Lower lobe of right lung (tissue), 2 donors: ENCODE results near the gene ENO2. TPM values are rescaled to one million over a fixed set of nuclear protein-coding genes. Genes with fewer than 3 reads are reported as not detected.
"Not testable (repeated sequence)": the region's sequence is repeated elsewhere in the genome, so short reads cannot be mapped to it uniquely, and the experiment has no call there.

ENCODE experiments used
- ATAC-seq, 2 donors: fragments of 200-7000 bp; cut with Tn5 transposase; one replicate each; pipeline ENCODE4 v1.9.1; 2020 to 2022; ENCODE audit warnings: mild to moderate bottlenecking in 2 of 2, moderate library complexity in 2 of 2
- DNase-seq: peaks from one replicate; pipeline ENCODE4 v3.0.0-alpha.2; 2020
- H3K27ac ChIP-seq: fragments of 200-600 bp; one replicate; pipeline ENCODE4 v1.8.0; 2022
- H3K27me3 ChIP-seq: fragments of 200-600 bp; one replicate; pipeline ENCODE4 v1.8.0; 2022; ENCODE audit warnings: low read depth
- H3K36me3 ChIP-seq: fragments of 200-600 bp; one replicate; pipeline ENCODE4 v1.8.0; 2022; ENCODE audit warnings: mild to moderate bottlenecking
- H3K4me1 ChIP-seq: fragments of 200-600 bp; one replicate; pipeline ENCODE4 v1.8.0; 2022
- H3K4me3 ChIP-seq: fragments of 200-600 bp; one replicate; pipeline ENCODE4 v1.8.0; 2022; ENCODE audit warnings: mild to moderate bottlenecking
- H3K9me3 ChIP-seq: fragments of 200-600 bp; one replicate; pipeline ENCODE4 v1.8.0; 2022
- CTCF ChIP-seq: fragments of 200-600 bp; IDR thresholded peaks from one replicate; pipeline ENCODE4 v1.8.0; 2022; ENCODE audit warnings: antibody characterized with exemption, mild to moderate bottlenecking
- intact Hi-C: fragments of 100-400 bp; cut with DNase I; formaldehyde crosslinking; loops from one replicate; pipeline ENCODE4 v1.11.0; 2022
- total RNA-seq: library from RNA; stranded (reverse); fragmentation: NEBNext Ultra II Directional; extraction: Animal tissue kit (Norgen Biotek cat#: 25700); gene quantifications from one replicate; pipeline ENCODE4 v1.2.1, GENCODE V29; 2021
- donor health status: DM: no; HTN: yes; CAD: no; lungs with severe emphysema.

Gene ENO2
- total RNA-seq, 1 donor from 2014 or later: 41.9 TPM

GRCh38 chr12:6903722-6904121, 10.7 kb upstream of the ENO2 start:
- Histone ChIP-seq H3K4me1 (peaks cover 21% of the 10 kb centered on the region), H3K27ac (no peak overlapping the region), H3K9me3 (no peaks in the 10 kb centered on the region), H3K27me3 (no peaks in the 10 kb centered on the region), H3K36me3 (peaks cover 5% of the 10 kb centered on the region), H3K4me3 (no peak overlapping the region)
- TF ChIP-seq CTCF: no peak
- intact Hi-C loops: no loop called here
- ATAC-seq (no peak), DNase-seq (no peak)

GRCh38 chr12:6904280-6905276, 9.8 kb upstream of the ENO2 start, which contains the start of gene LRRC23:
LRRC23 (plus strand) TSS chr12:6904822; CDS start chr12:6905634, 812 bp downstream.
- ATAC-seq (peak; percentile 96 to 98), DNase-seq (peak; percentile 98)
- intact Hi-C loops: no loop called here
- peaks cover 16% of the 10 kb centered on the region for H3K4me1 ChIP-seq
- peaks cover 5% of the 10 kb centered on the region for H3K36me3 ChIP-seq
- peak within 1 kb of the TSS; percentile 82 for H3K27ac ChIP-seq
- no peaks in the 10 kb centered on the region for H3K27me3 ChIP-seq
- H3K4me3 ChIP-seq: peak within 1 kb of the TSS; percentile 68
- TF ChIP-seq CTCF: no peak
- no peaks in the 10 kb centered on the region for H3K9me3 ChIP-seq

- Histone ChIP-seq H3K9me3 (no peaks in the 10 kb centered on the region), H3K27me3 (no peaks in the 10 kb centered on the region), H3K27ac (peak overlapping the region; percentile 82), H3K4me1 (peaks cover 13% of the 10 kb centered on the region), H3K4me3 (peak overlapping the region; percentile 68), H3K36me3 (peaks cover 5% of the 10 kb centered on the region)
- no peak for ATAC-seq
- no peak for TF ChIP-seq CTCF
- intact Hi-C loops: no loop called here
- peak; percentile 24 for DNase-seq
Observed at GRCh38 chr12:6905414-6906040, 8.9 kb upstream of the ENO2 start.

GRCh38 chr12:6908141-6908540, 6.2 kb upstream of the ENO2 start:
- H3K27me3 ChIP-seq, H3K4me3 ChIP-seq, H3K36me3 ChIP-seq, ATAC-seq, H3K9me3 ChIP-seq, H3K27ac ChIP-seq, intact Hi-C loops: not testable (repeated sequence)
- H3K4me1 ChIP-seq: peaks cover 13% of the 10 kb centered on the region
- DNase-seq: peak; percentile 28

GRCh38 chr12:6909421-6910145, 4.8 kb upstream of the ENO2 start:
- no peaks in the 10 kb centered on the region for H3K9me3 ChIP-seq
- H3K4me3 ChIP-seq: no peak overlapping the region
- ATAC-seq: no peak
- DNase-seq: peak; percentile 4
- TF ChIP-seq CTCF: no peak
- peaks cover 5% of the 10 kb centered on the region for H3K36me3 ChIP-seq
- intact Hi-C loops: no loop called here
- H3K27me3 ChIP-seq: no peaks in the 10 kb centered on the region
- H3K27ac ChIP-seq: no peak overlapping the region
- peaks cover 14% of the 10 kb centered on the region for H3K4me1 ChIP-seq
